Ascending aorta (tissue), 1 donor: ENCODE results near the gene CAVIN4. TPM values are rescaled to one million over a fixed set of nuclear protein-coding genes. Genes with fewer than 3 reads are reported as not detected.

ENCODE experiments used
- total RNA-seq: library from RNA; depleted of rRNA; stranded (reverse); fragments of >200 nt; gene quantifications from one replicate; pipeline ENCODE4 v1.1.0, GENCODE V29; 2016

Gene CAVIN4
- total RNA-seq, 1 donor from 2014 or later = not detected

Other genes with a start within 250 kb of the CAVIN4 start
- gene TEX10, start 225.1 kb upstream of the CAVIN4 start, total RNA-seq = 2.3 TPM
- gene MSANTD3, start 150.9 kb upstream of the CAVIN4 start, total RNA-seq = 2.8 TPM
- gene TMEFF1, start 104.9 kb upstream of the CAVIN4 start, total RNA-seq = not detected